Gastroesophageal sphincter (tissue), 4 donors: ENCODE measurements around the gene DMTF1. TPM values are rescaled to one million over a fixed set of nuclear protein-coding genes. Genes with fewer than 3 reads are reported as not detected.
A peak's percentile ranks its signal among the peaks of the same experiment; 100 is the strongest.

Experiments
- ATAC-seq: fragments of 150-250 bp; one replicate; pipeline ENCODE4 v1.9.1; 2016; ENCODE audit warnings: mild to moderate bottlenecking, moderate library complexity
- H3K27ac ChIP-seq, 4 donors: fragments of 200-600 bp; sonication (generic) in 3 of 4; 1 replicate in 3 of 4; 2 replicates in 1 of 4; pipeline ENCODE4 v1.5.1; 2016 to 2019
- H3K27me3 ChIP-seq: fragments of 200-600 bp; sonication (generic); one replicate; pipeline ENCODE4 v1.5.1; 2019
- H3K36me3 ChIP-seq, 2 donors: fragments of 200-600 bp; sonication (generic); one replicate each; pipeline ENCODE4 v1.5.1; 2019; ENCODE audit warnings: control low read depth in 1 of 2
- H3K4me1 ChIP-seq, 3 donors: fragments of 200-600 bp; sonication (generic); 1 replicate in 2 of 3; 2 replicates in 1 of 3; pipeline ENCODE4 v1.5.1; 2016 to 2019; ENCODE audit warnings: control low read depth in 2 of 3
- H3K4me3 ChIP-seq, 2 donors: fragments of 200-600 bp; sonication (generic); one replicate each; pipeline ENCODE4 v1.5.1; 2019; ENCODE audit warnings: mild to moderate bottlenecking in 1 of 2, moderate library complexity in 1 of 2
- H3K9me3 ChIP-seq, 3 donors: fragments of 200-600 bp; sonication (generic); one replicate each; pipeline ENCODE4 v1.5.1; 2017 to 2019; ENCODE audit warnings: control low read depth in 2 of 3
- CTCF ChIP-seq, 4 experiments: fragments of 200-600 bp in 2 of 4; fragments of 450-650 bp in 2 of 4; sonication (generic) in 1 of 4; IDR thresholded peaks; one replicate each; pipeline ENCODE4 v1.5.1; 2017 to 2019; ENCODE audit warnings: antibody characterized with exemption in 4 of 4, mild to moderate bottlenecking in 2 of 4, moderate library complexity in 2 of 4
- EP300 ChIP-seq: sonication (generic); formaldehyde crosslinking; IDR thresholded peaks from one replicate; pipeline ENCODE4 v1.6.1; 2017; ENCODE audit warnings: antibody characterized with exemption, mild to moderate bottlenecking
- POLR2A ChIP-seq, 2 donors: fragments of 450-650 bp; IDR thresholded peaks; one replicate each; pipeline ENCODE4 v1.6.1; 2017; ENCODE audit warnings: antibody characterized with exemption in 2 of 2, mild to moderate bottlenecking in 2 of 2, moderate library complexity in 1 of 2
- POLR2AphosphoS5 ChIP-seq: sonication (generic); formaldehyde crosslinking; IDR thresholded peaks from one replicate; pipeline ENCODE4 v1.6.1; 2017; ENCODE audit warnings: antibody characterized with exemption
- WGBS, 2 donors: methylation state at CpG; one replicate each; pipeline ENCODE4 v1.1.5; 2018; ENCODE audit warnings: low coverage in 1 of 2; 5-methylcytosine and 5-hydroxymethylcytosine counted together
- total RNA-seq, 4 donors: library from RNA; depleted of rRNA; stranded (reverse); fragments of >200 nt; gene quantifications; one replicate each; pipeline ENCODE4 v1.1.0, GENCODE V29; 2016

Gene DMTF1
- total RNA-seq, 4 donors from 2014 or later: 27.0 to 142 (median 53.2) TPM

GRCh38 chr7:87187120-87187519, 34.9 kb downstream of the DMTF1 start:
- H3K36me3 ChIP-seq: peaks cover 11 to 99% of the 10 kb centered on the region in 2 donors
- WGBS, 2 donors: 95% methylated on average over 2 of the region's 2 CpGs; no CpG with 5 or more reads in 1 of the 2 donors
- no peak for ATAC-seq
- no peak overlapping the region for H3K4me3 ChIP-seq
- H3K4me1 ChIP-seq: no peaks in the 10 kb centered on the region
- no peak for TF ChIP-seq CTCF (IDR thresholded peaks at IDR 0.05)
- no peak for TF ChIP-seq POLR2A (IDR thresholded peaks at IDR 0.05)
- TF ChIP-seq EP300: no peak
- no peak for TF ChIP-seq POLR2AphosphoS5
- H3K27me3 ChIP-seq: no peaks in the 10 kb centered on the region
- no peak overlapping the region for H3K27ac ChIP-seq
- no peaks in the 10 kb centered on the region for H3K9me3 ChIP-seq

- no peak for ATAC-seq
- Histone ChIP-seq H3K36me3 (peaks cover 4 to 99% of the 10 kb centered on the region in 2 donors), H3K4me3 (no peak overlapping the region), H3K4me1 (no peaks in the 10 kb centered on the region), H3K9me3 (no peaks in the 10 kb centered on the region), H3K27me3 (no peaks in the 10 kb centered on the region), H3K27ac (no peak overlapping the region)
- WGBS, 2 donors: 79 to 86% methylated on average over 2 of the region's 2 CpGs
- no peak for TF ChIP-seq CTCF (IDR thresholded peaks at IDR 0.05)
- TF ChIP-seq POLR2A (IDR thresholded peaks at IDR 0.05): no peak
- TF ChIP-seq POLR2AphosphoS5: no peak
- no peak for TF ChIP-seq EP300
Observed at GRCh38 chr7:87188930-87189329, 36.7 kb downstream of the DMTF1 start.

GRCh38 chr7:87190783-87191182, 38.5 kb downstream of the DMTF1 start:
- no peak for ATAC-seq
- no peak for TF ChIP-seq POLR2AphosphoS5
- no peak for TF ChIP-seq EP300
- no peak for TF ChIP-seq POLR2A (IDR thresholded peaks at IDR 0.05)
- TF ChIP-seq CTCF (IDR thresholded peaks at IDR 0.05): no peak
- Histone ChIP-seq H3K36me3 (peaks cover 4 to 99% of the 10 kb centered on the region in 2 donors), H3K27me3 (no peaks in the 10 kb centered on the region), H3K27ac (no peak overlapping the region), H3K4me3 (no peak overlapping the region), H3K9me3 (no peaks in the 10 kb centered on the region), H3K4me1 (no peaks in the 10 kb centered on the region)
- WGBS, 2 donors: 69 to 75% methylated on average over 3 of the region's 3 CpGs

DNA sequence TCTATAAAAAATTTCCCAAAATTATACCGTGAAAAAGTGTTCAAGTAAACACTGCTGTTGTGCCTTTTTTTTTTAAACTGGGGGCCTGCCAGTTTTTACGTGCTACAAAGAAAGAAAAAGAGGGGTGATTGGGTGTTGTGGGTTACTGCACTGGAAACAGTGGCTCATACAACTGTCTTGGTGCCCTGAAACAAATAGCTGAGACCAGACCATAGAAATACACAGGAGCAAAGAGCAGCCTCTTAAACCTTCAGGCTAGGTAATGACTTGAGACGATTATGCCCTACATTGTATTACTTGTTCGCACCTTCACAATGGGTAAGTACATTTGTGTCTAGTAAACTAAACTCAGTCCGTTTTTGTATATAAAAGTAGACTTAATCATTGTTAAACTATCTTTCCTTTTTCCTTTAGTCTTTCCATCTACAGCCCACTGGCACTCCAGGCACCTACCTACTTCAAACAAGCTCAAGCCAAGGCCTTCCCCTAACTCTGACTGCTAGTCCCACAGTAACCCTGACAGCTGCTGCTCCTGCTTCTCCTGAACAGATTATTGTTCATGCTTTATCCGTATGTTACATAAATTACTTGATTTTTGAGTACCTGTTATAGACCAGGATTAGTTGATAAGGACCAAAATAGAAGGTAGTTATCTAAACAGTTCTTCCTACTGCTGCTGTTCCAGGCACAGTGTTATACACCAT, 40.7 kb downstream of the DMTF1 start:
- no peak for TF ChIP-seq EP300
- Histone ChIP-seq H3K9me3 (no peaks in the 10 kb centered on the region), H3K36me3 (peaks cover 4 to 100% of the 10 kb centered on the region in 2 donors), H3K27me3 (no peaks in the 10 kb centered on the region), H3K27ac (peak overlapping the region in 1 of 4 donors; percentile 5), H3K4me3 (no peak overlapping the region), H3K4me1 (peaks cover 0 to 2% (median 0%) of the 10 kb centered on the region in 3 donors)
- no peak for ATAC-seq
- WGBS, 2 donors: 59 to 72% methylated on average over 4 to 6 of the region's 6 CpGs

DNA sequence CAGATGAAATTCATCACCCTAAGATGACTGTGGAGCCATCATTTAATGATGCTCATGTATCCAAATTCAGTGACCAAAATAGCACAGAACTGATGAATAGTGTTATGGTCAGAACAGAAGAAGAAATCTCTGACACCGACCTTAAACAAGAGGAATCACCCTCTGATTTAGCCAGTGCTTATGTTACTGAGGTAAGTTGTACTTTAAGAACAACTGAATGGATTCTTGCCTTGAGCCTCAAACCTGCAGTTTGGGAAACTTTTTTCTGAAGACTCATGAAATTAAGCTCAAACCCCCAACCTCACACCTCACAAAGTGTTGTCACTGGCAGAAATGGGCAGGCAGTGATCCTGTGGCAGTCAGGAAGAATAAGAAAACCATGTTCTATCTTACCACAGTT, 41.7 kb downstream of the DMTF1 start:
- H3K27ac ChIP-seq: no peak overlapping the region
- no peak for ATAC-seq
- TF ChIP-seq CTCF (IDR thresholded peaks at IDR 0.05) (no peak), POLR2AphosphoS5 (no peak), EP300 (no peak), POLR2A (IDR thresholded peaks at IDR 0.05) (no peak)
- no peaks in the 10 kb centered on the region for H3K9me3 ChIP-seq
- peaks cover 4 to 90% of the 10 kb centered on the region in 2 donors for H3K36me3 ChIP-seq
- peaks cover 0 to 10% (median 0%) of the 10 kb centered on the region in 3 donors for H3K4me1 ChIP-seq
- H3K4me3 ChIP-seq: no peak overlapping the region
- 33 to 64% methylated on average over 1 of the region's 1 CpG for WGBS, 2 donors
- no peaks in the 10 kb centered on the region for H3K27me3 ChIP-seq
